Activated CD4-positive, alpha-beta T cell treated with anti-CD3 and anti-CD28 coated beads, Interleukin-2, amount 10 ng/mL, durations not matched to agents 7 days and 5 days (primary cell): Measurements from ENCODE around the gene CHAT. TPM values are rescaled to one million over a fixed set of nuclear protein-coding genes. Genes with fewer than 3 reads are reported as not detected.

Source experiments
- CTCF ChIA-PET: fragments of 350-600 bp; sonication (Branson Sonifier 250); formaldehyde crosslinking; loops from one replicate; lab custom pipeline; 2021; ENCODE audit warnings: antibody characterized with exemption; lab: Charles Lee
- POLR2A ChIA-PET: fragments of 350-600 bp; sonication (Branson Sonifier 250); formaldehyde crosslinking; loops from one replicate; lab custom pipeline; 2021; ENCODE audit warnings: antibody characterized with exemption; lab: Charles Lee
- DNase-seq: peaks from one replicate; pipeline ENCODE4 v3.0.0-alpha.2; 2020
- H3K27ac Mint-ChIP-seq: one replicate; pipeline ENCODE4 v1.8.0; 2021; ENCODE audit warnings: mild to moderate bottlenecking, moderate library complexity, mixed read lengths
- H3K27me3 Mint-ChIP-seq: one replicate; pipeline ENCODE4 v1.8.0; 2021; ENCODE audit warnings: mixed read lengths
- H3K36me3 Mint-ChIP-seq: one replicate; pipeline ENCODE4 v1.8.0; 2021; ENCODE audit warnings: low read depth, mixed read lengths
- H3K4me1 Mint-ChIP-seq: one replicate; pipeline ENCODE4 v1.8.0; 2021; ENCODE audit warnings: mixed read lengths
- H3K4me3 Mint-ChIP-seq: one replicate; pipeline ENCODE4 v1.8.0; 2021; ENCODE audit warnings: mild to moderate bottlenecking, moderate library complexity, mixed read lengths
- H3K9me3 Mint-ChIP-seq: one replicate; pipeline ENCODE4 v1.8.0; 2021; ENCODE audit warnings: mixed read lengths
- total RNA-seq, 2 experiments: library from RNA; stranded (reverse); gene quantifications; one replicate each; pipeline ENCODE4 v1.2.3, GENCODE V29; 2021

CHAT gene
- total RNA-seq, 2 experiments from 2014 or later = not detected

DNA sequence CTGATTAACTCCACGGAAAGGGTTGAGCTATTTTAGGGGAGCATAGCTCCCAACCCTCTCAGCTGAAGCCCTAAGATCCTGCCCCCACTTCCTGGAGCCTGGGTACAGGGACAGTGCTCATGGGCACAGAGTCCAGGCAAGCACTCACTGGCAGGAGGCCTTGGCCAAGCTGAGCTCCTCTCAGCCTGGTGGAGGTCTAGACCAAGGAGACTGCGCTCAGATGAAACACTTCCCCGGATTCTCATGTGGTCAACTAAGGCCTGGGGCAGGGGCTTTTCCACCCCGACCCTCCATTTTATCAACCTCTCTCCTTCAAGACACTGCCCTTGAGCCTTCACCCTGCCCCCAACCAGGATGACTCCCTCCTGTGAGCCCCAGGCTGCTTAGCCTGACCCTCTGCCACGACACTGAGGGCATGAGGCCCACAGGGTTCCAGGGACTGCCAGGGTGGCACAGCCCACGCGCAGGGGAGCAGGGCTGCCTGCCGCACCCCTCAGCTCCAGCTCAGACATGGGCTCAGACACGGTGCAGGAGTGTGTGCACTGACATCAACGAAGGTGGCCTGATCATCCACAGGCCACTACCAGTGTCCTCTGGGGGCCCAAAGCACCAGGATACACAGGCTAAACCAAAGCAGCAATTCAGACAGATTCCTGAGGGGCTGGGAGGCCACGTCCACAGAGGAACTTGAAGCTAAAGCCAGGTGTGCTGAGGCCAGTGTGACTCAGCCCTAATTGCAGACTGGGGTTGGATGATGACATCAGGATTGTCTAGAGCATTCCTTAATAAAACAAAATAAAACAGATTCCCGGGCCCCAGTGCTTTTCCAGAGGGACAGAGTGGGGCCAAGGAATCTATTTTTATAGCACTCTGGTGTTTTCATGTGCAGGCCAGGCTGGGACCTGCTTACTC lies 18.8 kb downstream of the CHAT start:
- DNase-seq = no peak
- Mint-ChIP-seq H3K36me3 (no peaks in the 10 kb centered on the region), H3K27me3 (peaks cover 23% of the 10 kb centered on the region), H3K4me1 (no peaks in the 10 kb centered on the region), H3K4me3 (no peak overlapping the region), H3K27ac (no peak overlapping the region), H3K9me3 (no peaks in the 10 kb centered on the region)
- POLR2A ChIA-PET = no interaction called here
- CTCF ChIA-PET = no interaction called here

DNA sequence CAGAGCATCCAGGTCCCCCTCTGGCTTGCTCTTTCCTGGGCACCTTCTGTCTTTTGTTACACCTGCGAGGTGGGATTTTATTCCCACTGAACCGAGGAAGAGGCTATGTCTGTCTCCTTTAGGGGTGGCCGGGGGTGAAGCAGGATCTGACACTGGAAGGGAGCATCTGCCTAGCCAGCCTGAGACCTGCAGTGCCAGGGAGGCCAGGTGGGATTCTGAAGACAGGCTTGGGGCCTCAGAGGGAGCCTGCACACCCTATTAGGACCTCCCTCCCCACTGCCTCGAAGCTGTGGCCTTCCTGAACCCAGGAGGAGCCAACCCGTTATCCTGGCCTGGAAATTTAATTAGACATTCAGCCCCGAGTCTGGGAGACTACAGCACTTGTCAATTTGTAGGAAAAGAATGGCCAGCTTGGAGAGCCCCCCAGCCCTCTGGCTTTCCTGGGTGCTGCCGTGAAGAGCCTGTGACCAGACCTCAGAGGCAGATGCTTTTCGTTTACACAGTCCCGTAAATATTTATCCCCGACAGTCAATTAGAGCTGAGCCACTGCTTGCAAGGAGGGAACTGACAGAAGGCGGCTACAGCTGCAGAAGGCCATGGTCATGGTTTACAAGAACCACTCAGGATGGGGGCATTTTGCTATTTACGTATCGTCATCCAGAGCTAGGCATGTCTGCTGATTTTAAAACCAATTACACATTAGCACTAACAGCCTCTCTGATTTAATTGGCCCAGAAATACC lies 19.7 kb downstream of the CHAT start:
- CTCF ChIA-PET = no interaction called here
- H3K27ac Mint-ChIP-seq = no peak overlapping the region
- H3K9me3 Mint-ChIP-seq = no peaks in the 10 kb centered on the region
- peaks cover 29% of the 10 kb centered on the region for H3K27me3 Mint-ChIP-seq
- H3K4me3 Mint-ChIP-seq = no peak overlapping the region
- H3K36me3 Mint-ChIP-seq = no peaks in the 10 kb centered on the region
- no peaks in the 10 kb centered on the region for H3K4me1 Mint-ChIP-seq
- DNase-seq = no peak
- POLR2A ChIA-PET = no interaction called here

DNA sequence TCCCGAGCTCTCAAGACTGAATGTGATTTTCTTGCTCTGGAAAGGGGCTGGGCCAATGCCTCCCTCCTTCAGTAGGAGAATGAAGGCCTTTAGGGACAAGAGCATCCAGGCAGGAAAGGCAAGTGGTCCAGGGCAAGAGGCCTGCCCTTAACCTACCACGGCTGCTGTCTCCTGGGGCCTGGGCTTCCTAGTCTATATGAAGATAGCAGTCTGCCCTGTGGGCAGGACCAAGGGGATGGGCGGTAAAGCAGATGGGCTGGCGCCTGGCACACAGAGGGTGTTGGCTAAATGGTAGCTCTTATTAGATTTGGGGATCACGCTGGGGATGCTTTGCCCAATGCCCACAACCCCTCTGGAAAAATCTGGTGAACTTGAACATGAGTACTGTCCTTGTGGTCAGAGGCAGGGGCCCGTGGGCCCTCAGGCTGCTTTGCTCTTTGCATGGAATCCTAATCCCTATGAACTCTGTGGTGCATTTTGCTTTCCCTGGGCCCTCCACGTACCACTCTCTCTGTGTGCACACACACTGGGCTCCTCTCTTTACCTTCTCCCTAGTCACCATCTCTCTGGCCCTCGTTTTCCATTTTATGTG lies 20.3 kb downstream of the CHAT start:
- POLR2A ChIA-PET = no interaction called here
- Mint-ChIP-seq H3K27ac (no peak overlapping the region), H3K27me3 (peaks cover 30% of the 10 kb centered on the region), H3K9me3 (no peaks in the 10 kb centered on the region), H3K4me3 (no peak overlapping the region), H3K4me1 (no peaks in the 10 kb centered on the region), H3K36me3 (no peaks in the 10 kb centered on the region)
- no peak for DNase-seq
- CTCF ChIA-PET = interaction anchor here (0.7 kb wide), 1 partner anchor 10 kb away, joined by 3 read pairs; no protein-coding TSS in a partner anchor

DNA sequence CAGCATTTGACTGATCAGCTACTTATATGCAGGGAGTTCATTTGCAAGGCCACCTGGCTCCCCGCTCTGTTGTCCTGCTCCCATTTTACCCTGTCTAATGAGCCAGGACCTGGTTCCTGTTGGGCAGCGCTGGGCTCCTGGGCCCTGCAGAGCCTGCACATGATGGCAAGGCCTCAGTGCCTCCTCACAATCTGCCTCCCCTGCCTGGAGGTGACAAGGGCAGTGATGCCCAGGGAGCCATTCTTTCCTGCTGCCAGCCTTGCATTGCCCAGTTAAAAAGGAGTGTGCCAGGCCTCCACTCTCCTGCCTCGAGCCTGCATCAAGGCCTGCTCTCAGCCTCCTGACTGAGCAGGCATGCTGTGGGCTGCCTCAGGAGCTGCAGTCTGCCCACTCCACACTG lies 28.5 kb downstream of the CHAT start:
- ChIA-PET CTCF (no interaction called here), POLR2A (no interaction called here)
- Mint-ChIP-seq H3K27me3 (peaks cover 20% of the 10 kb centered on the region), H3K4me3 (no peak overlapping the region), H3K27ac (no peak overlapping the region), H3K4me1 (no peaks in the 10 kb centered on the region), H3K9me3 (no peaks in the 10 kb centered on the region), H3K36me3 (no peaks in the 10 kb centered on the region)
- no peak for DNase-seq

DNA sequence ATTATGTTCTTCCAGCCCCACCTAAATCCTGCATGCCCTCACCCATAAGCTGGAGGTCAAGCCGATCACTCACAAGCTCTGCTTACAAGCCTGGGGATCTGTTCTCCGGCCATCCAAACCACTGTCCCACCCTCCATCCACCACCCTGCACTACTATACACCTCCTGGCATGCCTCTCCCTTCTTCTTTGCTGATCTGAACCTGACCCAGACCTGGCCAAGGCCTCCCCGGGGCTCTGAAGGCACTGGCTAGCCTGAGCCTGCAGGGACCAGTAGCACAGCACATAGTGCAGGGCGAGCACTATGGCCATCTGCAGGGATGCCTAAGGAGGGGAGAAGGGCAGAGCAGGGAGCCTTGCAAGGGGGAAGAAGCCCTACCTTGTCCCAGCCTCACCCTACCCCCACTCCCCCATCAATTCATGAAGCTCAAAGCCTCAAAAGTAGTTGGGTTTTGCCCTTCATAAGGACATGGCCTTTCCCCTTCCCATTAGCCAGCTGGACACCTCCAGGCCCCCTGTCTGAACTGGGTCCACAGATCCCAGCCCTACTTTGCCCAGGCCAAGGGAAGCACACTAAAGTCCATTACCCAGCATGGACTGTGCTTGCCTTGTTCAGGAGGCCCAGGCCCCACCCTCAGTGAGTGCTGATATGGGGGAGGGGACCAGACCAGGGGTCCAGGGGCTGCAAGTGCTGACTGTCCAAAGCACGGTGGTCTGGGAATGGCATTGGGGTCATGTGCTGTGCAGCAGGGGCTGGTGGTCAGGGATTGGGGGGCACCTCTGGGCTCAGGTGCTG lies 29.6 kb downstream of the CHAT start:
- Mint-ChIP-seq H3K4me1 (peaks cover under 1% of the 10 kb centered on the region), H3K9me3 (no peaks in the 10 kb centered on the region), H3K36me3 (no peaks in the 10 kb centered on the region), H3K27me3 (peaks cover 12% of the 10 kb centered on the region), H3K27ac (no peak overlapping the region), H3K4me3 (no peak overlapping the region)
- POLR2A ChIA-PET = no interaction called here
- no peak for DNase-seq
- CTCF ChIA-PET = no interaction called here

DNA sequence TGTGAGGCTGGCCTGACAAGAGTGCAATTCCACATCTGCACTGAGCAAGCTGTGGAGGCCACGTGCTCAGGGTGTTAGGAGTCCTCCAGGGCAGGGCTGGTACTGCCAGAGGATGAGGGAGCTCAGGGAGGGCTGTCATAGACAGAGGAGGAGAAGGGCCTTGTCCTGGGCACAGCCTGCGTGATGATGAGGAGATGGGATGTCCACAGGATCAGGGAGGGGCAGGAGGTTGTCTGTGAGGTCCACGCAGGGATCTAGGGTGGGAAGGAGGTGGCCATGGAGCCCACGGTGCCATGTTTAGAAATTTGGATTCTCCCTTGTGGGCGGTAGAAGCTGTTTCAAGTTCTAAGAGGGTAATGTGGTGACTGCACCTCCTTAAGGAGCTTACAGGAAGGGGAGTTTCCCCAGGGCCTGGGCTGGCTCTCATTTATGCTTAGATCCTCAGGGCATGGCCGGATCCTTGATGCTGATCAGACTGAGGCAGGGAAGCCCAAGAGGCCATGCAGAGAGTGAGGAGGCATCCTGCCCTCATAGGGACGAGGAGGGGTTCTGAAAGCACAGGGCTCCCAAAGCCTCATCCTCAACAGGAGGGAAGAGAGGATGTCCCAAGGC lies 30.3 kb downstream of the CHAT start:
- CTCF ChIA-PET = interaction anchor here (1.0 kb wide), 1 partner anchor 10 kb away, joined by 3 read pairs; no protein-coding TSS in a partner anchor
- no peak overlapping the region for H3K4me3 Mint-ChIP-seq
- H3K27me3 Mint-ChIP-seq = peaks cover 11% of the 10 kb centered on the region
- no peak for DNase-seq
- no peaks in the 10 kb centered on the region for H3K9me3 Mint-ChIP-seq
- peaks cover 6% of the 10 kb centered on the region for H3K4me1 Mint-ChIP-seq
- POLR2A ChIA-PET = no interaction called here
- H3K27ac Mint-ChIP-seq = no peak overlapping the region
- H3K36me3 Mint-ChIP-seq = no peaks in the 10 kb centered on the region

DNA sequence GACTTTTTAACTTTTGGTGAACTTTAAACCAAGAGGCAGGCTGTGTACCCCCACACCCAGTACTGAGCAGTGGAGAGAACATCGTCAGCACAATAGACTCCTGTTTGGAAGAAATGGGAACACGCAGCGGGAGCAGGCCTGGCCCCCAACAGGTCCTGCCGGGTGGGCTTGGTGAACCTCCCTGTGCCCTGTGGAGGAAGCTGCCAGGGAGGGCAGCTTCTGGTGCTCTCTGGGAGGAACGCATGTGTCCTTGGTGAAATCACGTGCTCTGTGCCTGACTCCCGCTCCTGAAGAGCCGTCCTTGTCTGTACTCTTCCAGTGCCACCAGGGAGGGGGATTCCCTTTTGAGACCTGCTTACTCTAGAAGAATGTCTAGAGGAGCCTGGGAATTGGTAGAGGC lies 31.6 kb downstream of the CHAT start:
- no peaks in the 10 kb centered on the region for H3K36me3 Mint-ChIP-seq
- H3K4me3 Mint-ChIP-seq = no peak overlapping the region
- ChIA-PET CTCF (no interaction called here), POLR2A (no interaction called here)
- DNase-seq = no peak
- no peaks in the 10 kb centered on the region for H3K9me3 Mint-ChIP-seq
- peaks cover 18% of the 10 kb centered on the region for H3K4me1 Mint-ChIP-seq
- H3K27ac Mint-ChIP-seq = no peak overlapping the region
- H3K27me3 Mint-ChIP-seq = peaks cover 3% of the 10 kb centered on the region

DNA sequence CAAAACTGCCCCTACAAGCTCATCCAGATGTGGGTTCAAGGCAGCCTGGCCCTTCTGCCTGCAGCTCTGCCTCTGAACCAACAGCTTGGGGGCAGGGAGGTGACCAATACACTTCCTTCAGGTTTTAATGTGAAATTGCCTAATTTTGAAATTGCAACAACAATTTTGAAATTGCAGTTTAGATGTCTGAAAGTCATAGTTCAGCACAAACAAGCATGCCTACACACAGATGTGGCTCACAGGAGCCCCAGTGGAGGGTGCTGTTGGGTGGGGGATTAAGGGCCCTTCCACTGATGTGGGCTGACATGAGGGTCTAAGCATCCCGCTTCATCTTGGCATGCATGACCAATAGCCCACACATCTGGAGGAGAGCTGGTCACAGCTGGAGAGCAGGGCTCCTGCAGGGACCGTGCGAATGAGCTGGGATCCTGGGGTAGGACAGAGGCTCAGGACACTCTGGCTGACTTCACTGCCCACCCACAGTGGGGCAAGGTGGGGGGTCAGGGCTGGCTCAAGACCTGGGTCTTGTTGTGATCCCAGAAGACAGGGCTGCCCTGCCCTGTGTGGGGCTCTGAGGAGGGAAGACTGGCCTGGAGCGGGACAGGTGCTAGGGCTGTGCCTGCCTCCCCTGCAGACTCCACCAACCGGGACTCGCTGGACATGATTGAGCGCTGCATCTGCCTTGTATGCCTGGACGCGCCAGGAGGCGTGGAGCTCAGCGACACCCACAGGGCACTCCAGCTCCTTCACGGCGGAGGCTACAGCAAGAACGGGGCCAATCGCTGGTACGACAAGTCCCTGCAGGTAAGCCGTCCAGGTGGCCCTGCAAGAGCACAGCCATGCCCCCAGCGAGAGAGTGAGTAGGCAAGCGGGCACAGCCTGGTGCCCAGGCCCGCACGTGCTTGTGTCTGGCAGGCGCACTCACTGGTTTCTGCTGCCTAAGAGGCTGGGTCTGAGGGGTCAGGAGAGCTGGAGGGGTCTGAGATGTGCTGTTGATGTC lies 32.3 kb downstream of the CHAT start:
- Mint-ChIP-seq H3K27ac (no peak overlapping the region), H3K4me1 (peaks cover 18% of the 10 kb centered on the region), H3K36me3 (no peaks in the 10 kb centered on the region), H3K9me3 (no peaks in the 10 kb centered on the region), H3K4me3 (no peak overlapping the region), H3K27me3 (peaks cover 3% of the 10 kb centered on the region)
- ChIA-PET CTCF (no interaction called here), POLR2A (no interaction called here)
- no peak for DNase-seq

DNA sequence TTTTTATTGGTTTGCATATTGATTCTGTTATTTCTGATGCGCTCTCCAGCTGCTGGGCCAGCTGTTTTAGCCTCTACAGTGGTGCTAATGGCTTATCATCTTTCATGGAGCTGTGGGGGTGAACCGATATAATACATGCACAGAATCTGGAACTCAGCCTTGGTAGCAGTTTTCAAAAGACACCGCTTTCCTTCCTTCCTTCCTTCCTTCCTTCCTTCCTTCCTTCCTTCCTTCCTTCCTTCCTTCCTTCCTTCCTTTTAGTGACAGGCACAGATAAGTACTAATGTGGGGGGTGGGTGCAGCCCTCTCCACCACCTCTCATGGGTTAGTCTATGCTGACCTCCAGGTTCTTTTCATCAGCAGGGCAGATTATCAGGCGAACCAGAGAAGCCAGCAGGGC lies 33.7 kb downstream of the CHAT start:
- Mint-ChIP-seq H3K4me3 (no peak overlapping the region), H3K9me3 (no peaks in the 10 kb centered on the region), H3K36me3 (no peaks in the 10 kb centered on the region), H3K4me1 (peaks cover 18% of the 10 kb centered on the region), H3K27me3 (peaks cover 3% of the 10 kb centered on the region), H3K27ac (no peak overlapping the region)
- ChIA-PET POLR2A (no interaction called here), CTCF (no interaction called here)
- DNase-seq = no peak

DNA sequence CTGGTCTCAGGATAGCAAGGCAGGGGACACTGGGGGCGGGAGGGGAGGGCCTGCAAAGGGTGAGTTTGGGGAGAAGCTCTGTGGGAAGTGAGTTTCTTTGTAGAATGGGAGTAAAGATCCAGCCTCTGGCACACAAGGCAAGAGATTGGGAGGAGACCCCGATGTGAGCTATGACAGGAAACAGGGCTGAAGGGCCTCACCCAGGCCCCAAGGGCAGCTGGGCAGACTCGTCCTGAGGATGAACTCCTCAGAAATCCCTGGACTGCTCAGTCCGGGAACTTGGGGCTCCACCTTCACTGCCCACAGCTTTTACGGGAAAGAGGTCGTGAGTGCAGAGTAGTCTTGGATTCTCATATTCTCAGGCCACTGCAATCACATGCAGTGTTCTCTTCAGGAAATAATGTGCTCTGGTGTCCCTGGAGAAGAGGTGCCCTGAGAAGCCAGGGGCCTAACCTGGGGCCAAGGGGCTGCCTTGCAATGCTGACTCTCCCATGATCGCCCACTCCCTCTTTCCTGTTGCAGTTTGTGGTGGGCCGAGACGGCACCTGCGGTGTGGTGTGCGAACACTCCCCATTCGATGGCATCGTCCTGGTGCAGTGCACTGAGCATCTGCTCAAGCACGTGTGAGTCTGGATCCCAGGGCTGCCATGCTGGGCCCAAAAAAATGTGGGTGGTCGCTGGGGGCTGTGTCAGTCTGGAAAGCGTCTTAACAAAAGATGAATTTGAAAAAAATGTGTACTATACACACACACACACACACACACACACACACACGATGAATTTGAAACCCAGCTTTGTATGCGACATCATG lies 34.4 kb downstream of the CHAT start:
- DNase-seq = no peak
- CTCF ChIA-PET = no interaction called here
- Mint-ChIP-seq H3K27ac (no peak overlapping the region), H3K36me3 (no peaks in the 10 kb centered on the region), H3K4me1 (peaks cover 18% of the 10 kb centered on the region), H3K4me3 (no peak overlapping the region), H3K9me3 (no peaks in the 10 kb centered on the region), H3K27me3 (peaks cover 3% of the 10 kb centered on the region)
- POLR2A ChIA-PET = no interaction called here

DNA sequence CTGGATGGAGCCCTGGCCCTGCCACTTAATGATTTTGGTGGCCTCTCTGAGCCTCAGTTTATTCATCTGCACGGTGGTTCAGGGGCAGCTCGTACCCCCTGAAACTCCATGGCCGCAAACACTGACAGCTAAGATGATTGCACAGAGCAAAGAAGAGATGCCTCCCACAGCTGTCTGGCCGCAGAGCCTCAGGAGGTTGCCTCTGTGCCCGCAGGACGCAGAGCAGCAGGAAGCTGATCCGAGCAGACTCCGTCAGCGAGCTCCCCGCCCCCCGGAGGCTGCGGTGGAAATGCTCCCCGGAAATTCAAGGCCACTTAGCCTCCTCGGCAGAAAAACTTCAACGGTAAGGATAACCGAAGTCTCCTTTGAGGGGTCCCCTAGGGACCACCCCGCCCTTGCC lies 35.5 kb downstream of the CHAT start:
- H3K27me3 Mint-ChIP-seq = peaks cover 3% of the 10 kb centered on the region
- H3K4me1 Mint-ChIP-seq = peaks cover 18% of the 10 kb centered on the region
- ChIA-PET POLR2A (no interaction called here), CTCF (interaction anchor here (0.6 to 1.4 kb wide), 5 partner anchors 12 to 467 kb away, joined by 3 read pairs; no protein-coding TSS in a partner anchor)
- H3K4me3 Mint-ChIP-seq = no peak overlapping the region
- no peaks in the 10 kb centered on the region for H3K9me3 Mint-ChIP-seq
- H3K27ac Mint-ChIP-seq = no peak overlapping the region
- peak; percentile 48 for DNase-seq
- H3K36me3 Mint-ChIP-seq = no peaks in the 10 kb centered on the region
